Esophagus muscularis mucosa (tissue), 4 donors: ENCODE measurements around the gene SPTBN4. TPM values are rescaled to one million over a fixed set of nuclear protein-coding genes. Genes with fewer than 3 reads are reported as not detected.

Experiments
- DNase-seq: peaks from one replicate; pipeline ENCODE4 v3.0.0-alpha.2; 2017; ENCODE audit errors: extremely low spot score
- H3K27ac ChIP-seq, 4 donors: fragments of 200-600 bp; sonication (generic); replicated peaks in 1 of 4; 1 replicate in 3 of 4; 2 replicates in 1 of 4; pipeline ENCODE4 v1.5.1; 2016 to 2019; ENCODE audit warnings: mild to moderate bottlenecking in 1 of 4
- H3K27me3 ChIP-seq, 4 donors: fragments of 200-600 bp; sonication (generic); one replicate each; pipeline versions ENCODE4 v1.5.1 to v1.6.0; 2016 to 2019
- H3K36me3 ChIP-seq, 4 donors: fragments of 200-600 bp; sonication (generic); one replicate each; pipeline ENCODE4 v1.5.1; 2016 to 2019
- H3K4me1 ChIP-seq, 4 donors: fragments of 200-600 bp; sonication (generic); one replicate each; pipeline ENCODE4 v1.5.1; 2016 to 2019
- H3K4me3 ChIP-seq, 4 donors: fragments of 200-600 bp; sonication (generic); 1 replicate in 2 of 4; 2 replicates in 2 of 4; pipeline ENCODE4 v1.5.1; 2016 to 2019; ENCODE audit warnings: mild to moderate bottlenecking in 4 of 4, moderate library complexity in 1 of 4
- H3K9me3 ChIP-seq, 4 donors: fragments of 200-600 bp; sonication (generic); 1 replicate in 3 of 4; 2 replicates in 1 of 4; pipeline ENCODE4 v1.5.1; 2016 to 2019
- CTCF ChIP-seq, 3 experiments: fragments of 200-600 bp in 2 of 3; fragments of 450-650 bp in 1 of 3; sonication (generic) in 2 of 3; IDR thresholded peaks; one replicate each; pipeline ENCODE4 v1.5.1; 2017 to 2019; ENCODE audit warnings: antibody characterized with exemption in 3 of 3, mild to moderate bottlenecking in 2 of 3, moderate library complexity in 1 of 3
- EP300 ChIP-seq: sonication (generic); formaldehyde crosslinking; IDR thresholded peaks from one replicate; pipeline ENCODE4 v1.6.1; 2017; ENCODE audit warnings: antibody characterized with exemption
- POLR2A ChIP-seq: fragments of 450-650 bp; IDR thresholded peaks from one replicate; pipeline ENCODE4 v1.6.1; 2017; ENCODE audit warnings: antibody characterized with exemption, moderate library complexity, mild to moderate bottlenecking, low read depth
- POLR2AphosphoS5 ChIP-seq, 2 donors: sonication (generic); formaldehyde crosslinking; IDR thresholded peaks; one replicate each; pipeline ENCODE4 v1.6.1; 2017; ENCODE audit warnings: antibody characterized with exemption in 2 of 2
- WGBS: methylation state at CpG from one replicate; pipeline ENCODE4 v1.1.5; 2018; 5-methylcytosine and 5-hydroxymethylcytosine counted together
- intact Hi-C: fragments of 100-400 bp; cut with DNase I; formaldehyde crosslinking; loops from one replicate; pipeline ENCODE4 v1.15.1; 2023
- small RNA-seq, 3 donors: library from RNA; depleted of rRNA; stranded (forward); fragments of <200 nt; gene quantifications; one replicate each; pipeline ENCODE3, GENCODE V24; 2016
- total RNA-seq, 4 donors: library from RNA; depleted of rRNA; stranded (reverse); fragments of >200 nt; gene quantifications; one replicate each; pipeline versions ENCODE4 v1.1.0 to v1.2.1, GENCODE V29; 2016

Gene SPTBN4
- total RNA-seq, 4 donors from 2014 or later: 2.1 to 6.4 (median 5.8) TPM

- Histone ChIP-seq H3K4me3 (no peak overlapping the region), H3K4me1 (peaks cover 0 to 21% (median 9%) of the 10 kb centered on the region in 4 donors), H3K9me3 (no peaks in the 10 kb centered on the region), H3K36me3 (peaks cover 10 to 92% (median 66%) of the 10 kb centered on the region in 4 donors), H3K27ac (no peak overlapping the region), H3K27me3 (no peaks in the 10 kb centered on the region)
- TF ChIP-seq EP300 (no peak), POLR2A (no peak), CTCF (IDR thresholded peaks at IDR 0.05) (no peak), POLR2AphosphoS5 (IDR thresholded peaks at IDR 0.05) (no peak)
- WGBS: 86% methylated on average over 2 of the region's 7 CpGs
- intact Hi-C loops: no loop called here
- no peak for DNase-seq
Measured at GRCh38 chr19:40625406-40626120, 158.8 kb downstream of the SPTBN4 start.

Small RNA genes within 50 kb of the gene (small RNA-seq; reads per million reads assigned to genes)
- gene RF00017: 0 reads per million in 3 donors

Other genes with a start within 250 kb of the SPTBN4 start
- not detected for gene TTC9B, start 248.6 kb upstream of the SPTBN4 start, total RNA-seq
- under 1 TPM in 1 of 4 donors, not detected in 3; 0.97 TPM for gene CCNP, start 240.3 kb upstream of the SPTBN4 start, total RNA-seq
- gene AKT2, start 181.7 kb upstream of the SPTBN4 start, total RNA-seq: 10 to 100 TPM; 53.3 to 82.1 (median 64.0) TPM
- 10 to 100 TPM; 17.9 to 42.6 (median 26.8) TPM for gene C19orf47, start 118.6 kb upstream of the SPTBN4 start, total RNA-seq
- 100 to 1,000 TPM; 206 to 280 (median 223) TPM for gene PLD3, start 118.3 kb upstream of the SPTBN4 start, total RNA-seq
- under 1 TPM; under 0.01 to 0.63 (median 0.42) TPM for gene HIPK4, start 76.8 kb upstream of the SPTBN4 start, total RNA-seq
- 10 to 100 TPM in 2 of 4 donors, 1 to 10 TPM in 2; 5.8 to 12.4 (median 8.8) TPM for gene PRX, start 53.6 kb upstream of the SPTBN4 start, total RNA-seq
- 10 to 100 TPM; 13.7 to 73.1 (median 22.5) TPM for gene SERTAD1, start 41.0 kb upstream of the SPTBN4 start, total RNA-seq
- gene SERTAD3, start 22.7 kb upstream of the SPTBN4 start, total RNA-seq: 10 to 100 TPM; 18.3 to 47.2 (median 37.8) TPM
- gene BLVRB, start 1.3 kb upstream of the SPTBN4 start, total RNA-seq: 100 to 1,000 TPM; 159 to 223 (median 194) TPM
- 10 to 100 TPM; 39.5 to 82.7 (median 52.7) TPM for gene SHKBP1, start 109.9 kb downstream of the SPTBN4 start, total RNA-seq
- gene LTBP4, start 134.4 kb downstream of the SPTBN4 start, total RNA-seq: 100 to 1,000 TPM; 358 to 430 (median 397) TPM
- gene NUMBL, start 223.7 kb downstream of the SPTBN4 start, total RNA-seq: 10 to 100 TPM; 28.2 to 51.7 (median 41.5) TPM
- 10 to 100 TPM; 34.5 to 57.7 (median 45.3) TPM for gene COQ8B, start 249.9 kb downstream of the SPTBN4 start, total RNA-seq